Astrocyte (in vitro differentiated cells and primary cell): Measurements from ENCODE around the gene PACS2. TPM values are rescaled to one million over a fixed set of nuclear protein-coding genes. Genes with fewer than 3 reads are reported as not detected.

Experiments
- DNase-seq: peaks from one replicate; pipeline ENCODE4 v3.0.0-alpha.2; 2010; ENCODE audit warnings: low read depth
- FAIRE-seq: peaks from 2 replicates; lab custom pipeline; 2011; peaks lifted over from hg19 to GRCh38; lab: Jason Lieb, UNC
- H2AFZ ChIP-seq: 2 replicates; pipeline ENCODE4 v1.6.0; 2012; ENCODE audit warnings: low read depth, low read length, inconsistent platforms
- H3K27ac ChIP-seq: 2 replicates; pipeline ENCODE4 v1.5.1; 2011; ENCODE audit warnings: low read depth, low read length, inconsistent platforms
- H3K27me3 ChIP-seq: 2 replicates; pipeline ENCODE4 v1.6.0; 2011; ENCODE audit warnings: low read length, inconsistent platforms; ENCODE audit not compliant: insufficient read depth
- H3K36me3 ChIP-seq: 2 replicates; pipeline ENCODE4 v1.5.1; 2011; ENCODE audit warnings: low read length, inconsistent platforms; ENCODE audit not compliant: insufficient read depth
- H3K4me1 ChIP-seq: 2 replicates; pipeline ENCODE4 v1.5.1; 2011; ENCODE audit warnings: low read length, inconsistent platforms; ENCODE audit not compliant: insufficient read depth
- H3K4me2 ChIP-seq: 2 replicates; pipeline ENCODE4 v1.6.0; 2012; ENCODE audit warnings: low read length, inconsistent platforms
- H3K4me3 ChIP-seq: 2 replicates; pipeline ENCODE4 v1.5.1; 2011; ENCODE audit warnings: low read depth, mild to moderate bottlenecking, low read length, inconsistent platforms; ENCODE audit not compliant: insufficient read depth
- H3K79me2 ChIP-seq: 2 replicates; pipeline ENCODE4 v1.6.0; 2012; ENCODE audit warnings: mild to moderate bottlenecking, low read length, inconsistent platforms; ENCODE audit not compliant: insufficient read depth
- H3K9ac ChIP-seq: 2 replicates; pipeline ENCODE4 v1.6.0; 2012; ENCODE audit warnings: mild to moderate bottlenecking, low read length, inconsistent platforms
- H3K9me3 ChIP-seq: 2 replicates; pipeline ENCODE4 v1.5.1; 2012; ENCODE audit warnings: low read depth, mild to moderate bottlenecking, low read length, inconsistent platforms; ENCODE audit not compliant: insufficient read depth
- H4K20me1 ChIP-seq: 2 replicates; pipeline ENCODE4 v1.6.0; 2012; ENCODE audit warnings: low read length, inconsistent platforms; ENCODE audit not compliant: insufficient read depth
- H3K27ac Mint-ChIP-seq: one replicate; pipeline ENCODE4 v1.8.0; 2021; ENCODE audit warnings: mild to moderate bottlenecking, mixed read lengths; ENCODE audit not compliant: unreplicated experiment
- H3K27me3 Mint-ChIP-seq: one replicate; pipeline ENCODE4 v1.8.0; 2021; ENCODE audit warnings: low read depth, mixed read lengths; ENCODE audit not compliant: unreplicated experiment
- H3K36me3 Mint-ChIP-seq: one replicate; pipeline ENCODE4 v1.8.0; 2021; ENCODE audit warnings: low read depth, mixed read lengths; ENCODE audit not compliant: unreplicated experiment
- H3K4me1 Mint-ChIP-seq: one replicate; pipeline ENCODE4 v1.8.0; 2021; ENCODE audit warnings: low read depth, mixed read lengths; ENCODE audit not compliant: unreplicated experiment
- H3K4me3 Mint-ChIP-seq: one replicate; pipeline ENCODE4 v1.8.0; 2021; ENCODE audit warnings: mild to moderate bottlenecking, moderate library complexity, mixed read lengths; ENCODE audit not compliant: unreplicated experiment
- H3K9me3 Mint-ChIP-seq: one replicate; pipeline ENCODE4 v1.8.0; 2021; ENCODE audit warnings: mild to moderate bottlenecking, mixed read lengths; ENCODE audit not compliant: unreplicated experiment
- CTCF ChIP-seq: IDR thresholded peaks from 2 replicates; pipeline ENCODE4 v1.5.1; 2011; ENCODE audit warnings: low read depth, mild to moderate bottlenecking, inconsistent platforms, low read length, moderate library complexity; ENCODE audit not compliant: insufficient read depth
- EZH2 ChIP-seq: IDR thresholded peaks from 2 replicates; pipeline ENCODE4 v1.6.1; 2012; ENCODE audit warnings: mild to moderate bottlenecking, low read length, inconsistent platforms; ENCODE audit not compliant: insufficient read depth
- total RNA-seq: library from RNA; stranded (reverse); gene quantifications from 2 replicates; pipeline ENCODE4 v1.2.1, GENCODE V29; 2021

PACS2 gene
- total RNA-seq, 1 donor from 2014 or later, result 51.0 TPM

DNA sequence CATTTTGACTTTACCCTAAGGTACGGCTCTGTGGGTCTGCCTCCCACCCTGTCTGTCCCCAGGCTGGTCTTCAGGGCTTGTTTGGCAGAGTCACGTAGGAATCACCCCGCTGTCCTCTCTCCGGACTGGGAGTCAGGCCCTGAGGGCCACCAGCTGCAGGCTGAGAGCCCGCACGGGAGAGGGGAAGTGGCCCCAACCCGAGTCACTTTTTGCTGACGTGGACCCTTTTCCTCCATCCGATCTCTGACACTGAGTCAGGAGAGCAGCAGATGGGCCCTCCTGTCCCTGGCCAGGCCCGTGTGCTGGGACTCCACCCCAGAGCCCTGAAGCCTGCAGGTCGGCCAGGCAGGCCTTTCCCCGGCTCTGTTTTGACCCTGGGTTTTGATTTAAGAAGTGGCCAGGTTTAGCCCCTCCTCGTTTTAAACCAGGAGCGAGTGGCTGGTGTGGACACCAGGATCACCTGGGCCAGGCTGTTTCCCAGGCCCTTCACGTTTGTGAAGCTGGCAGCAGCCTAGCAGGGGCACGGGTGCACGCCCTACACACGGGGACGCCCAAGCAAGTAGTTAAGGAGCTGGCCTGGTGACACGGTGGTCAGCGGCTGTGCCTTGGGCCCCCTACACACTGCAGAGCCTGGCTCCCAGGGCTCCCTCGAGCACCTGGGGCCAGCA lies 71.3 kb downstream of the PACS2 start:
- H3K4me1 Mint-ChIP-seq, result no peaks in the 10 kb centered on the region
- no peak for TF ChIP-seq CTCF
- TF ChIP-seq EZH2, result no peak
- Histone ChIP-seq H3K27ac (no peak overlapping the region), H3K79me2 (no peaks in the 10 kb centered on the region), H3K4me1 (no peaks in the 10 kb centered on the region), H4K20me1 (no peaks in the 10 kb centered on the region), H3K9me3 (no peaks in the 10 kb centered on the region), H3K27me3 (no peaks in the 10 kb centered on the region), H3K4me2 (no peak overlapping the region), H3K4me3 (no peak overlapping the region), H3K9ac (no peak overlapping the region), H3K36me3 (peaks cover 2% of the 10 kb centered on the region), H2AFZ (no peak overlapping the region)
- FAIRE-seq, result no peak
- H3K36me3 Mint-ChIP-seq, result peaks cover 7% of the 10 kb centered on the region
- DNase-seq, result no peak
- H3K9me3 Mint-ChIP-seq, result no peaks in the 10 kb centered on the region
- no peak overlapping the region for H3K4me3 Mint-ChIP-seq
- H3K27ac Mint-ChIP-seq, result no peak overlapping the region
- H3K27me3 Mint-ChIP-seq, result no peaks in the 10 kb centered on the region

- H3K4me1 ChIP-seq, result no peaks in the 10 kb centered on the region
- no peak overlapping the region for H3K27ac ChIP-seq
- FAIRE-seq, result no peak
- H3K9ac ChIP-seq, result no peak overlapping the region
- peaks cover 7% of the 10 kb centered on the region for H3K36me3 Mint-ChIP-seq
- TF ChIP-seq EZH2 (no peak), CTCF (no peak)
- DNase-seq, result no peak
- H3K4me1 Mint-ChIP-seq, result no peaks in the 10 kb centered on the region
- no peaks in the 10 kb centered on the region for H3K9me3 ChIP-seq
- no peak overlapping the region for H2AFZ ChIP-seq
- H3K36me3 ChIP-seq, result peaks cover 2% of the 10 kb centered on the region
- H3K79me2 ChIP-seq, result no peaks in the 10 kb centered on the region
- no peak overlapping the region for H3K4me2 ChIP-seq
- no peak overlapping the region for H3K4me3 Mint-ChIP-seq
- no peak overlapping the region for H3K27ac Mint-ChIP-seq
- no peaks in the 10 kb centered on the region for H4K20me1 ChIP-seq
- H3K27me3 ChIP-seq, result no peaks in the 10 kb centered on the region
- no peaks in the 10 kb centered on the region for H3K9me3 Mint-ChIP-seq
- no peak overlapping the region for H3K4me3 ChIP-seq
- no peaks in the 10 kb centered on the region for H3K27me3 Mint-ChIP-seq
These were observed 72.3 kb downstream of the PACS2 start for GRCh38 chr14:105386581-105387529.
